IMR-90 (cell line): Measurements from ENCODE around the gene ACVR1. TPM values are rescaled to one million over a fixed set of nuclear protein-coding genes. Genes with fewer than 3 reads are reported as not detected.

Experiments used
- ATAC-seq: fragments of 200-7000 bp; cut with Tn5 transposase; 2 replicates; pipeline ENCODE4 v1.9.1; 2020; ENCODE audit warnings: low read depth, mild to moderate bottlenecking, moderate library complexity
- BruUV-seq: library from RNA; stranded (reverse); fragments of 400-500 nt; replicated peaks from 2 replicates; lab custom pipeline; 2021; lab: Mats Ljungman, UMichigan
- CTCF ChIA-PET: fragments of 300-600 bp; formaldehyde crosslinking; extraction: SDS; loops from one replicate; lab custom pipeline; 2021; ENCODE audit warnings: antibody characterized with exemption; lab: Yijun Ruan, JAX
- POLR2A ChIA-PET: fragments of 300-600 bp; sonication (Branson Sonifier 250); formaldehyde crosslinking; loops from one replicate; lab custom pipeline; 2022; ENCODE audit warnings: antibody characterized with exemption; ENCODE audit not compliant: unreplicated experiment; lab: Charles Lee
- DNase-seq: peaks from one replicate; pipeline ENCODE4 v3.0.0; 2013
- H2AFZ ChIP-seq: replicated peaks from 2 replicates; pipeline ENCODE3; 2013; ENCODE audit warnings: low read length, mild to moderate bottlenecking; ENCODE audit not compliant: poor library complexity
- H2AK5ac ChIP-seq: 2 replicates; pipeline ENCODE4 v1.6.1; 2013; ENCODE audit warnings: low read depth, low read length, inconsistent platforms
- H2AK9ac ChIP-seq: replicated peaks from 2 replicates; pipeline ENCODE3; 2013; ENCODE audit warnings: mild to moderate bottlenecking, low read depth, low read length, moderate library complexity; ENCODE audit not compliant: poor library complexity
- H2BK120ac ChIP-seq: 2 replicates; pipeline ENCODE4 v1.6.1; 2013; ENCODE audit warnings: low read depth, low read length, inconsistent platforms
- H2BK15ac ChIP-seq: 3 replicates; pipeline ENCODE4 v1.6.1; 2013; ENCODE audit warnings: low read depth, low read length, inconsistent platforms
- H2BK20ac ChIP-seq: 2 replicates; pipeline ENCODE4 v1.6.1; 2013; ENCODE audit warnings: low read depth, mild to moderate bottlenecking, inconsistent platforms, low read length, moderate library complexity
- H2BK5ac ChIP-seq: 2 replicates; pipeline ENCODE4 v1.6.1; 2013; ENCODE audit warnings: mild to moderate bottlenecking, low read depth, low read length, inconsistent platforms; ENCODE audit not compliant: poor library complexity, severe bottlenecking
- H3K14ac ChIP-seq: replicated peaks from 2 replicates; pipeline ENCODE4 v1.6.1; 2013; ENCODE audit warnings: low read depth, low read length, inconsistent platforms
- H3K18ac ChIP-seq: 2 replicates; pipeline ENCODE4 v1.6.1; 2013; ENCODE audit warnings: low read depth, low read length, control low read depth
- H3K23ac ChIP-seq: 2 replicates; pipeline ENCODE4 v1.6.1; 2013; ENCODE audit warnings: low read depth, low read length, inconsistent platforms
- H3K27ac ChIP-seq: 2 replicates; pipeline ENCODE4 v1.5.1; 2013; ENCODE audit warnings: mild to moderate bottlenecking, control low read depth, low read length; ENCODE audit not compliant: insufficient read depth
- H3K27me3 ChIP-seq: 2 replicates; pipeline ENCODE4 v1.6.1; 2013; ENCODE audit warnings: low read length; ENCODE audit not compliant: control insufficient read depth, insufficient read depth
- H3K36me3 ChIP-seq: 2 replicates; pipeline ENCODE4 v1.6.1; 2013; ENCODE audit warnings: low read length, mixed read lengths; ENCODE audit not compliant: control insufficient read depth, insufficient read depth
- H3K4ac ChIP-seq: 2 replicates; pipeline ENCODE4 v1.6.1; 2013; ENCODE audit warnings: low read depth, low read length, inconsistent platforms
- H3K4me1 ChIP-seq: 2 replicates; pipeline ENCODE4 v1.6.1; 2013; ENCODE audit warnings: low read length, mixed read lengths; ENCODE audit not compliant: control insufficient read depth, insufficient read depth
- H3K4me2 ChIP-seq: 2 replicates; pipeline ENCODE4 v1.6.1; 2013; ENCODE audit warnings: low read depth, mild to moderate bottlenecking, control low read depth, low read length, moderate library complexity
- H3K4me3 ChIP-seq: 2 replicates; pipeline ENCODE4 v1.5.1; 2013; ENCODE audit warnings: low read depth, mild to moderate bottlenecking, control low read depth, low read length, moderate library complexity; ENCODE audit not compliant: insufficient read depth
- H3K56ac ChIP-seq: 2 replicates; pipeline ENCODE4 v1.6.1; 2013; ENCODE audit warnings: low read length, inconsistent platforms; ENCODE audit not compliant: insufficient read depth; ENCODE audit errors: extremely low read depth
- H3K79me1 ChIP-seq, 2 experiments: 2 replicates each; pipeline ENCODE4 v1.6.1; 2013; ENCODE audit warnings: low read length in 2 of 2, inconsistent platforms in 1 of 2, low read depth in 1 of 2
- H3K9ac ChIP-seq: 2 replicates; pipeline ENCODE4 v1.6.1; 2013; ENCODE audit warnings: low read depth, low read length, control low read depth
- H3K9me1 ChIP-seq: 2 replicates; pipeline ENCODE4 v1.6.1; 2013; ENCODE audit warnings: low read length, inconsistent platforms; ENCODE audit not compliant: insufficient read depth
- H3K9me3 ChIP-seq: 2 replicates; pipeline ENCODE4 v1.6.1; 2013; ENCODE audit warnings: low read length; ENCODE audit not compliant: control insufficient read depth, insufficient read depth
- H4K20me1 ChIP-seq: 2 replicates; pipeline ENCODE4 v1.6.1; 2013; ENCODE audit warnings: low read length, inconsistent platforms; ENCODE audit not compliant: insufficient read depth
- H4K5ac ChIP-seq: 2 replicates; pipeline ENCODE4 v1.6.1; 2013; ENCODE audit warnings: mild to moderate bottlenecking, low read depth, low read length, control low read depth
- H4K8ac ChIP-seq, 2 experiments: 2 replicates each; pipeline ENCODE4 v1.6.1; 2013; ENCODE audit warnings: low read depth in 2 of 2, low read length in 2 of 2, control low read depth in 1 of 2, inconsistent platforms in 1 of 2
- H4K91ac ChIP-seq: 2 replicates; pipeline ENCODE4 v1.6.1; 2013; ENCODE audit warnings: low read depth, low read length, inconsistent platforms; ENCODE audit not compliant: insufficient read depth
- CHD1 ChIP-seq: IDR thresholded peaks from 2 replicates; pipeline ENCODE4 v1.6.1; 2012; ENCODE audit warnings: low read depth, low read length, improper control_type of control experiment
- RAD21 ChIP-seq: IDR thresholded peaks from 2 replicates; pipeline ENCODE4 v1.6.1; 2012; ENCODE audit warnings: low read length, improper control_type of control experiment
- SMC3 ChIP-seq: fragments of 150-350 bp; IDR thresholded peaks from 2 replicates; pipeline ENCODE4 v1.6.1; 2016; ENCODE audit warnings: low read depth, mild to moderate bottlenecking, antibody characterized with exemption, low read length, moderate library complexity
- WGBS, 2 experiments: methylation state at CpG; one replicate each; pipeline versions ENCODE4 v1.1.5 to v1.1.7; 2013; ENCODE audit warnings: missing lambda C conversion rate in 2 of 2; ENCODE audit not compliant: insufficient read length in 1 of 2; ENCODE audit errors: extremely low coverage in 2 of 2; 5-methylcytosine and 5-hydroxymethylcytosine counted together
- dilution Hi-C: fragments of 300-500 bp; cut with HindIII; formaldehyde crosslinking; loops from one replicate; pipeline ENCODE4 v1.14.3; 2018; ENCODE audit warnings: low sequenced_read_pairs; ENCODE audit not compliant: unreplicated experiment
- in situ Hi-C: fragments of 300-500 bp; cut with MboI; formaldehyde crosslinking; loops from 3 replicates; pipeline ENCODE4 v1.14.3; 2019; ENCODE audit warnings: low sequenced_read_pairs, inconsistent platforms, mixed read lengths
- intact Hi-C: fragments of 100-400 bp; cut with micrococcal nuclease; formaldehyde crosslinking; loops from 2 replicates; pipeline ENCODE4 v1.10.0; 2022
- polyA plus RNA-seq, 3 experiments: library from polyadenylated mRNA; depleted of rRNA; stranded (reverse); fragments of >200 nt; gene quantifications; 2 replicates each; pipeline ENCODE4 v1.2.3, GENCODE V29; 2012; ENCODE audit warnings: low replicate concordance in 1 of 3
- total RNA-seq: library from RNA; depleted of rRNA; stranded (reverse); fragments of >200 nt; gene quantifications from 2 replicates; pipeline ENCODE4 v1.2.3, GENCODE V29; 2012
- TF ChIP-seq, protein P1 (sequence below): conservative IDR thresholded peaks from 2 replicates; pipeline ENCODE4 v1.5.1; 2012; ENCODE audit warnings: mild to moderate bottlenecking, low read depth, low read length, improper control_type of control experiment

Gene ACVR1
- total and polyA plus RNA-seq, 2 of the 4 experiments (the other 2 are of a cell fraction): 21.1 to 40.8 TPM

DNA sequence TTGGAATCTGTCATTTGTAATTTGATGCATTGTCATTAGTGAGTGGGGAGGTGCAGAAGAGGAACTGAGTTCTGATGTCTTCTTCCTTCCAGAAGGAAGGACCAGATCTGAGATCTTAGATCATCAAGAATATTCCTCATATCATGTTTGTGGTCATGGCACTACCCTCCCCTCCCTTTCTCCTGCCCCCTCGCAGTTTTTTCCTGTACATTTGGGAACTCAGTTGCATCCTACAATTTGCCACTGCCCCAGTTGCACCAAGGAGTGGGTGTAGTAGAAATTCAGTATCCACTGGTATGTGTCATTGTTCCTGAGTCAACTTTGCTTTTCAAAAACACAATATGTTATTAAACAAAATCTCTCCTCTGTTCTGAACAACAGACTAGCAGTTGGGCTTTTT lies 26.6 kb upstream of the ACVR1 start:
- Histone ChIP-seq H4K5ac (no peak overlapping the region), H4K91ac (no peak overlapping the region), H3K56ac (no peak overlapping the region), H3K27me3 (no peaks in the 10 kb centered on the region), H2BK5ac (no peak overlapping the region), H2BK20ac (no peak overlapping the region), H2AK5ac (no peak overlapping the region), H4K20me1 (no peaks in the 10 kb centered on the region), H2AFZ (no peak overlapping the region), H3K18ac (no peak overlapping the region), H3K9me3 (no peaks in the 10 kb centered on the region), H2AK9ac (no peak overlapping the region), H3K4me3 (no peak overlapping the region), H2BK120ac (no peak overlapping the region), H3K4me1 (no peaks in the 10 kb centered on the region; the same call in 1 of the 2 replicates), H3K9me1 (no peaks in the 10 kb centered on the region), H3K9ac (no peak overlapping the region), H3K23ac (no peak overlapping the region), H4K8ac (no peak overlapping the region), H3K79me1 (no peaks in the 10 kb centered on the region), H3K14ac (no peak overlapping the region), H3K4ac (no peak overlapping the region), H3K27ac (no peak overlapping the region), H3K36me3 (no peaks in the 10 kb centered on the region), H3K4me2 (no peak overlapping the region), H2BK15ac (no peak overlapping the region)
- CTCF ChIA-PET: no interaction called here
- dilution Hi-C loops (no loop called here), in situ Hi-C loops (no loop called here), intact Hi-C loops (no loop called here)
- no peak for ATAC-seq
- DNase-seq: peak; percentile 4
- TF ChIP-seq CHD1 (no peak), RAD21 (no peak), SMC3 (no peak)
- TF ChIP-seq, protein P1, sequence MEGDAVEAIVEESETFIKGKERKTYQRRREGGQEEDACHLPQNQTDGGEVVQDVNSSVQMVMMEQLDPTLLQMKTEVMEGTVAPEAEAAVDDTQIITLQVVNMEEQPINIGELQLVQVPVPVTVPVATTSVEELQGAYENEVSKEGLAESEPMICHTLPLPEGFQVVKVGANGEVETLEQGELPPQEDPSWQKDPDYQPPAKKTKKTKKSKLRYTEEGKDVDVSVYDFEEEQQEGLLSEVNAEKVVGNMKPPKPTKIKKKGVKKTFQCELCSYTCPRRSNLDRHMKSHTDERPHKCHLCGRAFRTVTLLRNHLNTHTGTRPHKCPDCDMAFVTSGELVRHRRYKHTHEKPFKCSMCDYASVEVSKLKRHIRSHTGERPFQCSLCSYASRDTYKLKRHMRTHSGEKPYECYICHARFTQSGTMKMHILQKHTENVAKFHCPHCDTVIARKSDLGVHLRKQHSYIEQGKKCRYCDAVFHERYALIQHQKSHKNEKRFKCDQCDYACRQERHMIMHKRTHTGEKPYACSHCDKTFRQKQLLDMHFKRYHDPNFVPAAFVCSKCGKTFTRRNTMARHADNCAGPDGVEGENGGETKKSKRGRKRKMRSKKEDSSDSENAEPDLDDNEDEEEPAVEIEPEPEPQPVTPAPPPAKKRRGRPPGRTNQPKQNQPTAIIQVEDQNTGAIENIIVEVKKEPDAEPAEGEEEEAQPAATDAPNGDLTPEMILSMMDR: no peak
- POLR2A ChIA-PET: no interaction called here
- WGBS, 2 experiments: no CpG with 5 or more reads among the region's 1 CpG
- no TSS peak for BruUV-seq
